GM21390 (cell line): Measurements from ENCODE around the gene CRADD.
"Not testable (repeated sequence)": the region's sequence is repeated elsewhere in the genome, so short reads cannot be mapped to it uniquely, and the experiment has no call there.

ENCODE experiments used
- ATAC-seq: cut with Tn5 transposase; IDR thresholded peaks from one replicate; pipeline ENCODE4 v1.9.1; 2021; ENCODE audit not compliant: unreplicated experiment

The CRADD gene

DNA sequence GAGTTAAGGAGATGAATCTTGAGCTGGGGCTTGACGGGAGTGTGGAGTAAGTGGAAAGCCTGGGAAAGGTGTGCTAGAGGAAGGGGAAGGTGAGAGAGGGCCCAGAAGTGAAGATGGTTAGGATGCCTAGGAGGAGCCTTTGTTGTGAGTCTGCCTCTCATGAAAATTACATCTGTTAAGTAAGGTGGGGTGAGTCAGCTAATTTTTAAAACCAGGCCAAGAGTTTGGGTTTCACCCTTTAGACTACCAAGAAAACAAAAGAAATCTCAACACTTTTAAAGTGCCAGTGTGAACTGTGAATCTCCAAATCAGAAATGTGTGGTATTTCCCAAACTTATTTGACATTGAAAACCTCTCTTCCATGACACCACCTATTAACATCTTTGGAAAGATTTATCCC lies 185.2 kb downstream of the CRADD start:
- ATAC-seq: no peak

DNA sequence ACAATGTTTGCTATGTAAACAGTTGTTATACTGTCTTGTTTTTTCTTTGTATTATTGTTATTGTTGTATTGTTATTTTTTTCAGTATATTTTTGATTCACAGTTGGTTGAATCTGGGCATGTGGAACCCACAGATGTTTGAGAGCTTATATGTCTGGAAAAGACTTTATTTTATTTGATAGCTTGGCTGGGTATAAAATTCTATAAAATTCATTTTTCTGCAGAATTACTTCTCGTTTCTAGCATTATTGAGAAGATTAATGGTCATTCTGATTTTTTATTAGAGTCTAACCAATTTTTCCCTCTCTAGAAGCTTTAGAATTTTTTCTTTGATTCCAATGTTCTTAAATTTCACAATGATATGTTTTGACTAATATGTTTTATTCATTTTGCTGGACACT lies 188.6 kb downstream of the CRADD start:
- ATAC-seq: no peak

DNA sequence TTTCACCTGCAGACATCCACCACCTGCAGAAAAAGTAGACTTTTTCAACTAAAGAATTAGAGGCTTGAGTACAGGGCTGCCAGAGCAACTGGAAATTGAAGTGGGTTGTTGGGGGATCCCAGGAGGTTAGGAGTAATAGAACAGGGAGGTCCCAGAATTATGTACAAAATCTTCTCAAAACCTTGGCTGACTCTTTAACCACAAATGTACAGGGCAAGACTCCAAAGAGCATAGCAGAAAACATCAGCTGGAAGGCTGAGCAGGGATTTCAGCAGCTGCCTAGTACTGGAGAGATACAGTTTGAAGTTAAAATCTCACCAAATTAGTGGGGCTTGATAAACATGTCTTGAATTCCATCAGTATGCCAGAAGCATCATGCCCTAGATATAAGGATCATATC lies 191.6 kb downstream of the CRADD start:
- no peak for ATAC-seq

DNA sequence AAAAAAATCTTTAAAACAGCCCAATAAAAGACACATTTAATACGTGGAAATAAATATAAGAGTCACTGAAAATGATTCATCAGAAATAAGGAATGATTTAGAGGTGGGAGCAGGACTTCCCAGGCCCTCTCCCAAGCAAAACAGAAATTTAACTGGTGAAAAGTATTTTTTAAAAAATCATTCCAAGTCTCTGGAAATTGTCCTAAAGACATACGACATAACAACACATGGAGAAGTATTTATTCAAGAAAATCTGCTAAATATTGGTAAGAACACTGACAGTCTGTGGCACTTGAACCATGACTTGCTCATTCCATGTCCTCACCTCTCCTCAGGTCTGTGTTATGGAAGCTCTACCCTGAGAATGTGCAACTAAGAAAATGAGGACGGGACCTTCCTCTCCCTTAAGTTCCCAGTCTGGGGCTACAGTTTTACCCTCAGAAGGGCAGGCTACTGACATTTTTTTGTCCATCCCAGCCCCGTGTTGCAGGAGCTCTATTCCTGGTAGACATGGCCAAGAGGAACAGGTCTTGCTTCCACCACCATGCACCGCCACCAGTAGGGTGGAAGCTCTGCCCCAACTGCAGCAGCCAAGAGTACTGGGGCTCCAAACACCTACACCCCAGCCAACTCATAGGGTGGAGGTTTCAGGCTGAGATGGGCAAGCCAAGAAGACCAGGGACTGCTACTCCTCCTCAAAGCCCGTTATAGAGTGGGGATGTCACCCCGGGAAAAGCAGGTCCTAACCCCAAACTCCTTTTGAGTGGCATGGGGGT lies 193.0 kb downstream of the CRADD start:
- no peak for ATAC-seq

DNA sequence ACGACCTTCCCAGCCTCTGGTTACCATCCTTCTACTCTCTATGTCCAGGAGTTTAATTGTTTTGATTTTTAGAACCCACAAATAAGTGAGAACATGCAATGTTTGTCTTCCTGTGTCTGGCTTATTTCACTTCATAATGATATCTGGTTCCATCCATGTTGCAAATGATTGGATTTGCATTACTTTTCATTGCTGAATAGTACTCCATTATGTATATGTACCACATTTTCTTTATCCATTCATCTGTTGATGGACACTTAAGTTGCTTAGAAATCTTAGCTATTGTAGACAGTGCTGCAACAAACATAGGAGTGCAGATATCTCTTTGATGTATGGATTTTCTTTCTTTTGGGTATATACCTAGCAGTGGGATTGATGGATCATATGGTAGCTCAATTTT lies 194.4 kb downstream of the CRADD start:
- ATAC-seq: not testable (repeated sequence)

DNA sequence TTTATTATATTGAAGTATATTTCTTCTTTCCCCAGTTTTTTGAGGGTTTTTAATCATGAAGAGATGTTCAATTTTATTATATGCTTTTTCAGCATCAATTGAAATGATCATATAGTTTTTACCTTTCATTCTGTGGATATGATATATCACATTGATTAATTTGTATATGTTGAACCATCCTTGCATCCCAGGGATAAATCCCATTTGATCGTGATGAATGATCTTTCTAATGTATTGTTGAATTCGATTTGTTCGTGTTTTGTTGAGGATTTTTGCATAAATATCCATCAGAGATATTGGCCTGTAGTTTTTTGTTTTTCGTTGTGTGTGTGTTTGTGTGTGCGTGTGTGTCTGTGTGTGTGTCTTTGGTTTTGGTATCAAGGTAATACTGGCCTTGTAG lies 196.4 kb downstream of the CRADD start:
- no peak for ATAC-seq

DNA sequence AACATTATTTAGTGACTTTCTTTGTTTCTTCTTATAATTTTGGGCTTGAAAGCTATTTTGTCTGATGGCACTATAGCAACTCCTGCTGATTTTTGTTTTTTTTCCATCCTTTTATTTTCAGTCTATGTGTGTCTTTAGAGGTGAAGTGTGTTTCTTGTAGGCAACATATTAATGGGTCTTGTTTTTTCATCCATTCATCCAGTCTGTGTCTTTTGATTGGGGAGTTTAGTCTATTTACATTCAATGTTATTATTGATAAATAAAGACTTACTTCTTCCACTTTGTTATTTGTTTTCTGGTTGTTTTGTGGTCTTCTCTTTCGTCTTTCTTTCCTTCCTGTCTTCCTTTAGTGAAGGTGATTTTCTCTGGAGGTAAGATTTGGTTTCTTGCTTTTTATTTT lies 198.0 kb downstream of the CRADD start:
- ATAC-seq: no peak

DNA sequence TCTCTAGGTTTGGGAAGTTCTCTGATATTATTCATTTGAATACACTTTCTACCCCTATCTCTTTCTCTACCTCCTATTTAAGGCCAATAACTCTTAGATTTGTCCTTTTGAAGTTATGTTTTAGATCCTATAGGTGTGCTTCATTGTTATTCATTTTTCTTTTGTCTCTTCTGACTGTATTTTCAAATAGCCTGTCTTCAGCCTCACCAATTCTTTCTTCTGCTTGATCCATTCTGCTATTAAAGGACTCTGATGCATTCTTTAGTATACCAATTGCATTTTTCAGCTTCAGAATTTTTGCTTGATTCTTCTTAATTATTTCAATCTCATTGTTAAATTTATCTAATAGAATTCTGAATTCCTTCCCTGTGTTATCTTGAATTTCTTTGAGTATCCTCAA lies 199.2 kb downstream of the CRADD start:
- ATAC-seq: no peak

DNA sequence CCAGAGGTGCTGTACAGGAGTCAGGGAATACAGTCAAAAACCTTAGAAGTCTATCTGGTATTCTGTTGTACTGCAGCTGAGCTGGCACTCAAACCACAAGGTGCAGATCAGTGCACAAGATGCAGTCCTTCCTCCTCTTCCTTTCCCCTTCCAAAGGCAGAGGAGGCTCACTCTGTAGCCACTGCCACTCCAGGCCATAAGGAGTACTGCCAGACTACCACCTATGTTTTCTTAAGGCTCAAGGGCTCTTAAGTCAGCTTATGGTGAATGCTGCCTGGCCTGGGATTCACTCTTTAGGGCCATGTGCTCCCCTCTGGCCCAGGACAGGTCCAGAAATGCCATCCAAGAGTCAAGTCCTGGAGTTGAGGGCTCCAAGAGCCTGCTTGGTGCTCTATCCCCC lies 200.3 kb downstream of the CRADD start:
- no peak for ATAC-seq

DNA sequence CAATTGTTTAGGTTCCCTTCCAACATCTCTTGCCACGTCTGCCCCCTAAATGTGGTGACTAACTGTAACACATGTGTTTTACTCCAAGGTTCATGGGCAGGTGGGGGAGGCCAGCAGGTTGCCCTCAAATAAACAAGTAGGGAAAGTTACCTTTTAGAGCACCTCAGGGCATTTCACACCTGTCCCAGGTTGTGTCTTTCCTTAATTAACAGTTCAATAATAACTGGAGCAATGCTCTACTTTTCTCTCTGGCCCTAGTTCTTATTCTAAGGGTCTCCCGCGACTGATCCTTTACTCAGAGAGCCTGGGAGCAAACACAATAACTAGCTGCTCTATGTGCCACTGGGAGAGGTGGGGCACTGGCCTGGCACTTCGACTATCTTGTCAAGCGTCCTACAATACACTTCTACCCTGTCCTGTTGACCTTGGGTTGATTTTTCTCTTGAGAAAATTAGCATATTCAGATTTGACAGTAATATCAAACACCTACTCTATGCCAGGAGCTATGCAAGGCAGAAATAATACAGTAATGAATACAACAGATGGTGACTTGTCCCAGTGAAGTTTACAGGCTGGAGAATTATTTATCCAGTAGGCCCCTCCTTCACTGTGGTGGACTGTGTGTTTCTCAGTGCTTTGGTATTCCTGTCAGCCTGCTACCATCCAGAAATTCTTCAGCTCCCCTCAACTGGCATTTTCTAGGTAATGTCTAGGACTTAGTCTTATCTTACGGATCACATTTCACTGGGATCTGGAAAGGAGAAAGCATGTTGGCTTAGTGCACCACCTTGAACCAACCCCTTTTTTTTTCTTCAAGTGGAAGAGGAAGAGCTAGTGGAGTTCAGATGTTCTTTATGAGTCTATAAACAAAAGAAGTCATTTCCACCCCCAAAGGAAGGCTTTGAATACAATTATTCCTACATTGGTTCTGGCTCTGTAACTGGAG lies 202.6 kb downstream of the CRADD start:
- ATAC-seq: no peak

DNA sequence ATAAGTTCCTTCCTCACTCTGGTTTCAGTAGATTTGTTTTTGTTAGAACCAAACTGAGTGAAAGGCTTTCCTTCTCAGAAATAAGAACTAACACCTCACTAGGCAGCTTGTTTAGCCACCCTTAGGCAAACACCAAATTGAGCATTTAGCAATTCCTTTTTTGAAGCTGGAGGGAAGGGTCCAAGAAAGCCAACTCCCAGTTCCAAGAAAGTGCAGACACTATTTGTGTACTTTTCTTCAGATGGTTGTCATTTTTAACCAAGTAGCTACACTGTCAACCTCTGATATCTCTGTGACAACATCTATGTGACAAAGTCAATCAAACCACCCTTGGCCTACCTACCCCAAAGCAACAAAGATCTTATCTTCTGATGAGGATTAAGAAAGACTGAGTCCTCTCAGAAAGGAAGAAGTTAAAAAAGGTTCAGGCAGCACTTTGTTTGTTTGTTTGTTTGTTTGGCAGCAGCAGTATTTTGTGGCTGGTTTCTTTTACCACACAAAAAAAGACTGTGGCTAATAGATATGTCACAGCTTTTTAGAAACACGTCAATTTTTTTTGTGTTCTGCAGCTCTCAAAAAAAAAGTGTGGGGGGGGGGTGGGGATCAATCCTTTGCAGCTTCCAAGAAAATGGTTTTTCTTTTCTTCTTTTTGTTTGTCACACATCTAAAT lies 203.8 kb downstream of the CRADD start:
- no peak for ATAC-seq

DNA sequence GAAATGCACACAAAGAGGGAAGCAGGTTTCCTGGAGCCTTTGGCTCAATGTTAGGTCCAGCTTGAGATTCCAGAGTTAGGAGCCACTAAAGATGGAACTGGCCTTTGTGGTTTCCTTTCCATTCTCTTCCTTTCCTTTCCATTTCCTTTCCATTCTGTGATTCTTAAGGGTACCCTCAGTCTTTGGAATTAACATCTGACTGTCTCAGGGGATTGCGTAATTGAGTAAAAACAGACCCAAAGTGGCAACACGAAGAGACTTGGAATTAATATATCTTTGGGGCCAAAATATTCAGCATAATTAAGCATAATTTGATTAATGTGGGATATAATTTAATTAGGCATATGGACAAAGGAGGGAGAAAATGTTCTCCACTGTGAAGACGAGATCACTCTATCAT lies 205.6 kb downstream of the CRADD start:
- no peak for ATAC-seq

DNA sequence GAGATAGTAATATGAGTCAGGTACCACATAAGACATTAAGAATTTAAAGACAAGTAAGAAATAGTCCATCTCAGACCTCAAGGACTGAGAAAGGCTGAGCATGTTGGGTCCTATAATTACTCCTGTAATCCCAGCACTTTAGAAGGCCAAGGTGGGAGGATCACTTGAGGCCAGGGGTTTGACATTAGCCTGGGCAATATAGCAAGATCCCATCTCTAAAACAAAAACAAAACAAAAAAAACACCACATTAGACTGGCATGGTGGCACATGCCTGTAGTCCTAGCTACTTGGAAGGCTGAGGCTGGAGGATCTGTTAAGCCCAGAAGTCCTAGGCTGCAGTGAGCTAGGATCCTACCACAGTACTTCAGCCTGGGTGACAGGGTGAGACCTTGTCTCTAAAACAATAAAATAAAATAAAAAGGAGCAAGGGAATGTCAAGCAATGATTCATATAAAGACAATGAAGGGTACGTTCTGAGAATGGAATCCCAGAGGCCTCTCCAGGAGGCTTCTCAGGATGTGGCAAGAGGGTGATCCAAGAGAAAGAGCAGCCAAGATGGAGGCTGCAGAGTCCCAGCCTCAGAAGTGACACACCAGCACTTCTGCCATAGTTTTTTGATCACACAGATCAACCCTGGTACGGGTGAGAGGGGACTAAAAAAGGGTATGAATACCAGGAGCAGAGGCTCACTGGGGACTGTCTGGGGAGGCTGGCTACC lies 206.4 kb downstream of the CRADD start:
- ATAC-seq: no peak

DNA sequence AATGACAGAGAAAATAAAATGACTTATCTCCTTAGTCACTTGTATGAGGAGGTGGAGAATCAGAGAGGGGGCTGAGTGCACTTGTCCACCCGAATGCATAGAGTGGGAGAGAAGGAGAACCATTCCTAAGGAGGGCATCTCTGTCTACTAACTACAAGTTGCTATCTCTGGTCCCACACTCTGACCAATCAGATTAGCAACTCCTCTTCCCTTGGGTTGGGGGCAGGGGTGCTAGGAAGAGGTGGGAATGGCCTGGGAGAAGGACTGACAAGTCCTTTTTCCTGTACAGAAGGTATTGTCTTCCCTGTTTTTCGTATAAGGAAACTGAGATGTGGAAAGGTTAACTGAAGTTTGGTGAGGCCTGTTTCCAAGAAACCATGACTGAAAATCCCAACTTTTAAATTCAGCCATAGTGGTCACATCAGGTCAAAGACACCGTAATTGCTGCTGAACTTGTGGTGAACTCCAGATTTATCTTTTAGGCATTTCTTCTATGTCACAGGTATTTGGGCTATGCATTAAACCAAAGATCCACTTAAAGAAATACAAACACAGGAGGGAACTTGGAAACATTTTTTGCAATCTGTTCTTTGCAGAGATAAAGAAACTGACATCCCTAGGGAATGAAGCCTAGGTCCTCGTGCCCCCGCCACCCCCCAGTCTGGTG lies 207.8 kb downstream of the CRADD start:
- no peak for ATAC-seq

DNA sequence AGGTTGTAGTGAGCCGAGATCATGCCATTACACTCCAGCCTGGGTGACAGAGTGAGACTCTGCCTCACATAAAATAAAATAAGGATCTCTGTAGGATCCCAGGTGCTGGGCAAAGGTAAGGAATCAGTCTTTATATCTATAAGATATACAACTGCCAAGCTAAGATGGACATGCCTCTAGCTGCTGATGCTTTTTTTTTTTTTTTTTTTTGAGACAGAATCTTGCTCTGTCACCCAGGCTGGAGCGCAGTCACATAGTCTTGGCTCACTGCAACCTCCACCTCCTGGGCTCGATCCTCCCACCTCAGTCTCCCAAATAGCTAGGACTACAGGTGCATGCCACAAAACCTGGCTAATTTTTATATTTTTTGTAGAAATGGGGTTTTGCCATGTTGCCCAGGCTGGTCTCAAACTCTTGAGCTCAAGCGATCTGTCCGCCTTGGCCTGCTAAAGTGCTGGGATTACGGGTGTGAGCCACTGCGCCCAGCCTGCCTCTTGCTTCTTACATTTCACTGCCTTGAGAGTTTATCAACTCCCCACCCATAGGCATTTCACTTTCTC lies 208.9 kb downstream of the CRADD start:
- ATAC-seq: not testable (repeated sequence)

DNA sequence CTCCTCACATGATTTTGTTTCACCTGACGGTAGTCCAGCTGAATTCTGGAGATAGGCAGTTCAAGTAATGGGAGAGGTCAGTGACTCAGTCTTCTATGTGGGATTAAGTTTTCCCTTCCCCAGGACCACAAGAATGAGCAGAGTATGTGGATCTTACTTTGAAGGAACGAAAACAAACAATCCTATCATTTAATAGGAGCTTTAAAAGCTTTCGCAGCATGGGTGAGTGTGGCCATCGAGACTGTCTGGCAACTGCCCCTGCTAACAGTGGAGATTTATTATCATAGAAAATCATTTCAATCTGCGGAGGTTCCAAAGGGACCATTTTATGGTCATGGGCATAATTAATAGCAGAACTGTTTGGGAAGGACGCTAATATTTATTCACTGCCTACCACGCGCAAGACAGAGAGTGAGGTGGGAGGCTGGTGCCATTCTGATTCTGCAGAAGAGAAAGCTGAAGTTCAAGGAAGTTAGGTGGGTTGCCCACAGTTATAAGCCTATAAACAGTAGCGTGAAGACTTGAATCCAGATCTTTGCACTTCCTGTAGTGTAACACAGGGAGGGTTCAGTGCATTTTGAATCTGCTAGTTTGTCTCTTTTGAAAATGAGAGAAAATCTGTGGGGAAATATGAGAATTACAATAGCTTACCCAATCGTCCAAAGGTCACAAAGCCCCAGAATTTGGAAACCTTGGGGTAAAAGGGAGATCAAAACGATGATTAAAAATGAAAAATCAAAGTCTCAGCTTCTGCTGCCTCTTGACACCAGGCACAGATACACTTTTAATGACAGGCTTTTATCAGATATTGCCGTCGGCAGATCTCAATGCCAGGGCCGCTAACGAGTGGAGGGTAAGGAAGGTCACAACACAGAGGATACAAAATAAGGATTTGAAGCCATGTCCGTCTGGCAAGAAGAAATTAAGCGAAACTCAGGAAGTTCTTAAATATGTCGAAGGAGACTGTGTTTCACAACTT lies 209.6 kb downstream of the CRADD start:
- ATAC-seq: no peak

DNA sequence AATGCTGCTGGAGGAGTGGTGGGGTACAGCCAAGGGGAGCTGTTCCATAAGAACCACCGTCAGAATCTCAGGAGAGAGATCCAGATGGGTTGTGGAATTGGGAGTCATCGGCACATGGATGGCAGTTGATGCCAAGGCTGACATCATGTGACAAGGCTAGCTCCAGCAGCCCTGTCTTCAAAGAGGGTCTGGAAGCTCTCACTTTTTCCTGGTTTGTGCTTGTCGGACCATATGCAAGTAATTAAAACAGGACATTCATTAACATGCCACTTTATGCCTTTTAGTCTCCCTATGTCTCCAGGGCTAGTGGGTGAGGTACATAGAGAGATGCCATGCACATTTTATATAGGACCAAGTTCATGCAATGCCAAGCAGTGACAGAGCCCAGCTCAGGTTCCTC lies 211.8 kb downstream of the CRADD start:
- no peak for ATAC-seq

DNA sequence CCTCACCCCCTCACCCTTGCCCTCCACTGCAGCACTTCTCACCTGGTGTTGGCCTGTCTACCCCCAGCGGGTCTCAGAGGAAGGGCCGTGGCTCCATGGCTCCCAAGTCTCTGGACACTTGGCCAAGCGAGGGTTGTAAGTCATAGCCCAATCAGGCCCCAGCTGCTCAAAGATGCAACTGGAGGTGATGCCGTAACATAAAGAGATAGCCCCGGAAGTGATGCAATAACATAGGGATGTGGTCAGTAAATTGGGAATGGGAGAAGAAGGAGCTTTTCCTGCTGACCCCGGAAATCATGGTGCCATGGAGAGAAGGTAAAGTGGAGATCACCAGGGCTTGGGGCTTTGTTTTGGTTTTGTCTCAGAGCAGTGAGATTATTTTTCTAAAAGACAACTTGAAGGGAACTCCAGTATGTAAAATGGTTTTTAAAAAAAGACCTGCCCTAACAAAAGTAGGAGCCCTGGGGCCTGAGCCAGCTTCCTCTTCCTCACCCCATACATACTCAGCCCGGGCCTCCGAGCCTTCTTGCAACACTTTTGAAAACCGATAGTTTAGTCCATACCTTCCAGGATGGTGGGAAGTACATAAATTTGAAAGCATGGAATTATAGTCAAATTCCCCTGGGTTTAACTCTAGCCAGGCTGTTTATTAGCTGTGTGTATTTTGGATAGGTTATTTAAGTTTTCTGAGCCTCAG lies 212.5 kb downstream of the CRADD start:
- no peak for ATAC-seq
